NCI-H1092 treated with DMSO at 0.1 percent for 48 hours (cell line): ENCODE results near the gene GOLGA1.
"Not testable (repeated sequence)": the region's sequence is repeated elsewhere in the genome, so short reads cannot be mapped to it uniquely, and the experiment has no call there.

Experiments used
- DNase-seq: peaks from one replicate; lab custom pipeline; 2025; lab: John Stamatoyannopoulos, UW

Gene GOLGA1

GRCh38 chr9:124940894-124941678, at the start of gene GOLGA1:
Gene GOLGA1, minus strand, starts transcription at chr9:124941083. Its CDS starts 2,372 bp downstream, at chr9:124938711.
- DNase-seq, result peak; percentile 93

- DNase-seq, result no peak
Observed at GRCh38 chr9:124983698-124984097, 42.8 kb upstream of the GOLGA1 start.

GRCh38 chr9:124980431-124980830, 39.5 kb upstream of the GOLGA1 start:
- DNase-seq, result no peak

- DNase-seq, result no peak
Observed at GRCh38 chr9:124975131-124975530, 34.2 kb upstream of the GOLGA1 start.

- DNase-seq, result no peak
Observed at GRCh38 chr9:124973807-124974206, 32.9 kb upstream of the GOLGA1 start.

- no peak for DNase-seq
Observed at GRCh38 chr9:124972241-124972770, 31.4 kb upstream of the GOLGA1 start.

- DNase-seq, result no peak
Observed at GRCh38 chr9:124969401-124969800, 28.5 kb upstream of the GOLGA1 start.

GRCh38 chr9:124968238-124968637, 27.4 kb upstream of the GOLGA1 start:
- DNase-seq, result no peak

GRCh38 chr9:124965775-124966568, 25.1 kb upstream of the GOLGA1 start:
- DNase-seq, result not testable (repeated sequence)

- no peak for DNase-seq
Observed at GRCh38 chr9:124964604-124965003, 23.7 kb upstream of the GOLGA1 start.

GRCh38 chr9:124964056-124964455, 23.2 kb upstream of the GOLGA1 start:
- DNase-seq, result no peak

GRCh38 chr9:124960409-124960752, 19.5 kb upstream of the GOLGA1 start:
- DNase-seq, result no peak

GRCh38 chr9:124959671-124960408, 19.0 kb upstream of the GOLGA1 start:
- not testable (repeated sequence) for DNase-seq

GRCh38 chr9:124954255-124954654, 13.4 kb upstream of the GOLGA1 start:
- DNase-seq, result no peak

GRCh38 chr9:124950050-124950718, 9.3 kb upstream of the GOLGA1 start:
- DNase-seq, result no peak

- DNase-seq, result no peak
Observed at GRCh38 chr9:124949387-124949786, 8.5 kb upstream of the GOLGA1 start.

- no peak for DNase-seq
Observed at GRCh38 chr9:124947727-124948391, 7.0 kb upstream of the GOLGA1 start.

- no peak for DNase-seq
Observed at GRCh38 chr9:124946167-124946566, 5.3 kb upstream of the GOLGA1 start.

GRCh38 chr9:124941679-124942561, 1.0 kb upstream of the GOLGA1 start:
- DNase-seq, result peak; percentile 64

GRCh38 chr9:124940521-124940893, 376 bp downstream of the GOLGA1 start:
- peak; percentile 60 for DNase-seq
